HUES64 (cell line): ENCODE measurements around the gene VWA3B.
"Not testable (repeated sequence)": the region's sequence is repeated elsewhere in the genome, so short reads cannot be mapped to it uniquely, and the experiment has no call there.

Experiments
- H3K27ac ChIP-seq: 2 replicates; pipeline ENCODE4 v1.7.0; 2013; ENCODE audit warnings: low read depth, low read length, inconsistent platforms
- H3K27me3 ChIP-seq: 2 replicates; pipeline ENCODE4 v1.6.1; 2013; ENCODE audit warnings: mild to moderate bottlenecking, low read length; ENCODE audit not compliant: insufficient read depth
- H3K36me3 ChIP-seq: 2 replicates; pipeline ENCODE4 v1.6.1; 2013; ENCODE audit warnings: mild to moderate bottlenecking, low read length; ENCODE audit not compliant: insufficient read depth
- H3K4me1 ChIP-seq: 2 replicates; pipeline ENCODE4 v1.6.1; 2013; ENCODE audit warnings: mild to moderate bottlenecking, low read length, moderate library complexity; ENCODE audit not compliant: insufficient read depth
- H3K4me3 ChIP-seq: 2 replicates; pipeline ENCODE4 v1.5.1; 2013; ENCODE audit warnings: mild to moderate bottlenecking, low read length, moderate library complexity
- H3K9ac ChIP-seq: 2 replicates; pipeline ENCODE4 v1.6.1; 2013; ENCODE audit warnings: mild to moderate bottlenecking, low read depth, low read length
- H3K9me3 ChIP-seq: 2 replicates; pipeline ENCODE4 v1.6.1; 2013; ENCODE audit warnings: low read depth, low read length; ENCODE audit not compliant: insufficient read depth
- WGBS: fragments of 150-250, 120-280 bp; methylation state at CpG from one replicate; pipeline ENCODE4 v1.1.7; 2013; ENCODE audit warnings: missing lambda C conversion rate; 5-methylcytosine and 5-hydroxymethylcytosine counted together

The VWA3B gene

GRCh38 chr2:98299211-98299905 is 212.4 kb downstream of the VWA3B start:
- Histone ChIP-seq H3K4me3 (no peak overlapping the region), H3K36me3 (no peaks in the 10 kb centered on the region), H3K27me3 (no peaks in the 10 kb centered on the region), H3K9ac (no peak overlapping the region), H3K27ac (no peak overlapping the region), H3K4me1 (no peaks in the 10 kb centered on the region), H3K9me3 (no peaks in the 10 kb centered on the region)
- 80% methylated on average over 8 of the region's 8 CpGs for WGBS

GRCh38 chr2:98300141-98300874 is 213.3 kb downstream of the VWA3B start:
- no peaks in the 10 kb centered on the region for H3K27me3 ChIP-seq
- 94% methylated on average over 12 of the region's 12 CpGs for WGBS
- no peak overlapping the region for H3K4me3 ChIP-seq
- H3K36me3 ChIP-seq = no peaks in the 10 kb centered on the region
- no peak overlapping the region for H3K9ac ChIP-seq
- H3K9me3 ChIP-seq = no peaks in the 10 kb centered on the region
- H3K4me1 ChIP-seq = no peaks in the 10 kb centered on the region
- H3K27ac ChIP-seq = no peak overlapping the region

- Histone ChIP-seq H3K36me3 (no peaks in the 10 kb centered on the region), H3K9ac (no peak overlapping the region), H3K9me3 (no peaks in the 10 kb centered on the region), H3K27me3 (no peaks in the 10 kb centered on the region), H3K27ac (no peak overlapping the region), H3K4me3 (no peak overlapping the region), H3K4me1 (no peaks in the 10 kb centered on the region)
- 95% methylated on average over 5 of the region's 5 CpGs for WGBS
These were observed 214.5 kb downstream of the VWA3B start for GRCh38 chr2:98301469-98301868.

- not testable (repeated sequence) for H3K27me3 ChIP-seq, H3K36me3 ChIP-seq, H3K4me1 ChIP-seq, H3K9me3 ChIP-seq, H3K9ac ChIP-seq, H3K4me3 ChIP-seq, H3K27ac ChIP-seq
- WGBS = 90% methylated on average over 8 of the region's 9 CpGs
These were observed 220.2 kb downstream of the VWA3B start for GRCh38 chr2:98307131-98307696.

- 94% methylated on average over 8 of the region's 8 CpGs for WGBS
- Histone ChIP-seq H3K4me3 (no peak overlapping the region), H3K4me1 (no peaks in the 10 kb centered on the region), H3K36me3 (no peaks in the 10 kb centered on the region), H3K9ac (no peak overlapping the region), H3K9me3 (no peaks in the 10 kb centered on the region), H3K27ac (no peak overlapping the region), H3K27me3 (no peaks in the 10 kb centered on the region; the same call in 1 of the 2 replicates)
These were observed 221.1 kb downstream of the VWA3B start for GRCh38 chr2:98308068-98308467.

GRCh38 chr2:98308532-98308931 is 221.6 kb downstream of the VWA3B start:
- no peak overlapping the region for H3K9ac ChIP-seq
- no peaks in the 10 kb centered on the region; the same call in 1 of the 2 replicates for H3K27me3 ChIP-seq
- no peak overlapping the region for H3K27ac ChIP-seq
- H3K9me3 ChIP-seq = no peaks in the 10 kb centered on the region
- WGBS = 95% methylated on average over 4 of the region's 4 CpGs
- H3K4me3 ChIP-seq = no peak overlapping the region
- no peaks in the 10 kb centered on the region for H3K4me1 ChIP-seq
- no peaks in the 10 kb centered on the region for H3K36me3 ChIP-seq

GRCh38 chr2:98309580-98309979 is 222.6 kb downstream of the VWA3B start:
- Histone ChIP-seq H3K36me3 (no peaks in the 10 kb centered on the region), H3K27ac (no peak overlapping the region), H3K9me3 (no peaks in the 10 kb centered on the region), H3K4me3 (no peak overlapping the region), H3K9ac (no peak overlapping the region), H3K27me3 (no peaks in the 10 kb centered on the region; the same call in 1 of the 2 replicates), H3K4me1 (no peaks in the 10 kb centered on the region)
- WGBS = 88% methylated on average over 11 of the region's 11 CpGs

- H3K27me3 ChIP-seq = no peaks in the 10 kb centered on the region; the same call in 1 of the 2 replicates
These were observed 223.0 kb downstream of the VWA3B start for GRCh38 chr2:98310010-98310409.

GRCh38 chr2:98311090-98311489 is 224.1 kb downstream of the VWA3B start:
- no peaks in the 10 kb centered on the region; the same call in 1 of the 2 replicates for H3K27me3 ChIP-seq
- no peaks in the 10 kb centered on the region for H3K9me3 ChIP-seq
- 91% methylated on average over 3 of the region's 3 CpGs for WGBS

More at GRCh38 chr2:98310010-98310409, 223.0 kb downstream of the VWA3B start:
- no peaks in the 10 kb centered on the region for H3K9me3 ChIP-seq
- no peak overlapping the region for H3K9ac ChIP-seq
- H3K4me3 ChIP-seq = no peak overlapping the region
- WGBS = 78% methylated on average over 4 of the region's 4 CpGs
- H3K36me3 ChIP-seq = no peaks in the 10 kb centered on the region
- no peak overlapping the region for H3K27ac ChIP-seq
- no peaks in the 10 kb centered on the region for H3K4me1 ChIP-seq

GRCh38 chr2:98311771-98312545 is 225.0 kb downstream of the VWA3B start:
- Histone ChIP-seq H3K4me1 (peaks cover 4% of the 10 kb centered on the region), H3K27ac (no peak overlapping the region), H3K4me3 (no peak overlapping the region), H3K36me3 (no peaks in the 10 kb centered on the region), H3K9me3 (no peaks in the 10 kb centered on the region), H3K9ac (no peak overlapping the region), H3K27me3 (no peaks in the 10 kb centered on the region; the same call in 1 of the 2 replicates)
- 94% methylated on average over 33 of the region's 33 CpGs for WGBS

More at GRCh38 chr2:98311090-98311489, 224.1 kb downstream of the VWA3B start:
- no peaks in the 10 kb centered on the region for H3K4me1 ChIP-seq
- H3K9ac ChIP-seq = no peak overlapping the region
- H3K36me3 ChIP-seq = no peaks in the 10 kb centered on the region
- no peak overlapping the region for H3K4me3 ChIP-seq
- no peak overlapping the region for H3K27ac ChIP-seq
